Keratinocyte (primary cell): Measurements from ENCODE around the gene NOX3. TPM values are rescaled to one million over a fixed set of nuclear protein-coding genes. Genes with fewer than 3 reads are reported as not detected.

Experiments used
- DNase-seq: peaks from one replicate; pipeline ENCODE4 v3.0.0-alpha.2; 2011; ENCODE audit warnings: low read depth, missing footprints, low spot score
- FAIRE-seq: peaks from 2 replicates; lab custom pipeline; 2011; peaks lifted over from hg19 to GRCh38; lab: Jason Lieb, UNC
- H2AFZ ChIP-seq: 2 replicates; pipeline ENCODE4 v1.6.0; 2012; ENCODE audit warnings: low read length, control low read depth, inconsistent platforms; ENCODE audit not compliant: control insufficient read depth
- H3K27ac ChIP-seq: 2 replicates; pipeline ENCODE4 v1.5.1; 2011; ENCODE audit warnings: low read length; ENCODE audit not compliant: control insufficient read depth, insufficient read depth
- H3K27me3 ChIP-seq: 3 replicates; pipeline ENCODE4 v1.6.0; 2011; ENCODE audit warnings: low read length; ENCODE audit not compliant: control insufficient read depth, insufficient read depth; ENCODE audit errors: extremely low read depth
- H3K36me3 ChIP-seq, 2 experiments: 2 replicates in 1 of 2; 3 replicates in 1 of 2; pipeline ENCODE4 v1.5.1; 2011; ENCODE audit warnings: low read length in 2 of 2, mild to moderate bottlenecking in 1 of 2; ENCODE audit not compliant: control insufficient read depth in 2 of 2, insufficient read depth in 2 of 2; ENCODE audit errors: extremely low read depth in 1 of 2
- H3K4me1 ChIP-seq: 3 replicates; pipeline ENCODE4 v1.5.1; 2011; ENCODE audit warnings: low read length; ENCODE audit not compliant: control insufficient read depth, insufficient read depth; ENCODE audit errors: extremely low read depth
- H3K4me2 ChIP-seq: 3 replicates; pipeline ENCODE4 v1.6.0; 2011; ENCODE audit warnings: low read depth, low read length; ENCODE audit not compliant: control insufficient read depth, insufficient read depth; ENCODE audit errors: extremely low read depth
- H3K4me3 ChIP-seq, 3 experiments: fragments of 200-600 bp in 1 of 3; sonication (generic) in 1 of 3; 2 replicates in 2 of 3; 3 replicates in 1 of 3; pipeline ENCODE4 v1.5.1; 2011 to 2016; ENCODE audit warnings: low read length in 3 of 3, mild to moderate bottlenecking in 3 of 3, control low read depth in 2 of 3, inconsistent platforms in 1 of 3, low read depth in 1 of 3, mixed read lengths in 1 of 3, mixed run types in 1 of 3, moderate library complexity in 1 of 3; ENCODE audit not compliant: control insufficient read depth in 2 of 3, insufficient read depth in 2 of 3; ENCODE audit errors: extremely low read depth in 1 of 3
- H3K79me2 ChIP-seq: 2 replicates; pipeline ENCODE4 v1.6.0; 2012; ENCODE audit warnings: low read length; ENCODE audit not compliant: control insufficient read depth, insufficient read depth
- H3K9ac ChIP-seq: 3 replicates; pipeline ENCODE4 v1.6.0; 2011; ENCODE audit warnings: low read length; ENCODE audit not compliant: control insufficient read depth, insufficient read depth; ENCODE audit errors: extremely low read depth
- H3K9me1 ChIP-seq: 3 replicates; pipeline ENCODE4 v1.6.0; 2011; ENCODE audit warnings: low read length; ENCODE audit not compliant: control insufficient read depth, insufficient read depth; ENCODE audit errors: extremely low read depth
- H3K9me3 ChIP-seq: 2 replicates; pipeline ENCODE4 v1.5.1; 2012; ENCODE audit warnings: low read depth, low read length; ENCODE audit not compliant: control insufficient read depth
- H4K20me1 ChIP-seq: 3 replicates; pipeline ENCODE4 v1.6.0; 2011; ENCODE audit warnings: low read length; ENCODE audit not compliant: control insufficient read depth, insufficient read depth; ENCODE audit errors: extremely low read depth
- CTCF ChIP-seq, 3 experiments: IDR thresholded peaks in 1 of 3; conservative IDR thresholded peaks in 1 of 3; optimal IDR thresholded peaks in 1 of 3; 2 replicates in 2 of 3; 3 replicates in 1 of 3; pipeline versions ENCODE3 to v1.5.1; 2011; ENCODE audit warnings: low read length in 3 of 3, mild to moderate bottlenecking in 3 of 3, moderate library complexity in 2 of 3, control low read depth in 1 of 3, inconsistent platforms in 1 of 3; ENCODE audit not compliant: insufficient read depth in 2 of 3; ENCODE audit errors: extremely low read depth in 1 of 3
- EZH2 ChIP-seq: IDR thresholded peaks from one replicate; pipeline ENCODE4 v1.6.1; 2012; ENCODE audit warnings: inconsistent platforms, mild to moderate bottlenecking, low read length, moderate library complexity
- dilution Hi-C: fragments of 300-500 bp; cut with MboI; formaldehyde crosslinking; loops from one replicate; pipeline ENCODE4 v1.7.0; 2020; ENCODE audit warnings: low sequenced_read_pairs; ENCODE audit not compliant: extremely low pct_ligation_motif_present
- polyA plus RNA-seq, 5 experiments: library from polyadenylated mRNA; depleted of rRNA in 3 of 5; stranded (reverse) in 3 of 5; stranded (forward) in 1 of 5; unstranded in 1 of 5; fragments of >200 nt; gene quantifications; 1 replicate in 1 of 5; 2 replicates in 3 of 5; 3 replicates in 1 of 5; pipeline versions ENCODE4 v1.2.1 to v1.2.3, GENCODE V29; 2011 to 2012; ENCODE audit warnings: missing spikeins in 2 of 5, low read depth in 1 of 5, low replicate concordance in 1 of 5

NOX3 gene
- polyA plus RNA-seq, 1 donor (not counting 4 experiments of a cell fraction or from before 2014, with no cell fraction given): not detected

- TF ChIP-seq CTCF (optimal IDR thresholded peaks at IDR 0.05 in 1 of 3, IDR thresholded peaks at IDR 0.05 in 1 of 3, conservative IDR thresholded peaks at IDR 0.05 in 1 of 3; ENCODE audit: extremely low read depth in 1 of 3, insufficient read depth in 2 of 3, low read length in 3 of 3) (no peak), EZH2 (no peak)
- no peaks in the 10 kb centered on the region for H3K79me2 ChIP-seq
- no peaks in the 10 kb centered on the region for H4K20me1 ChIP-seq
- no peak overlapping the region for H3K4me2 ChIP-seq
- H3K4me1 ChIP-seq: no peaks in the 10 kb centered on the region
- DNase-seq (no peak), FAIRE-seq (no peak)
- no peaks in the 10 kb centered on the region for H3K9me3 ChIP-seq
- H3K4me3 ChIP-seq: no peak overlapping the region
- no peaks in the 10 kb centered on the region for H3K9me1 ChIP-seq
- H3K36me3 ChIP-seq: no peaks in the 10 kb centered on the region
- peaks cover 6% of the 10 kb centered on the region for H3K27me3 ChIP-seq
- no peak overlapping the region for H3K27ac ChIP-seq
- dilution Hi-C loops: no loop called here
- no peak overlapping the region for H2AFZ ChIP-seq
- no peak overlapping the region for H3K9ac ChIP-seq
These were observed 1.2 kb downstream of the NOX3 start for GRCh38 chr6:155454471-155454870.

GRCh38 chr6:155454008-155454407 lies 1.6 kb downstream of the NOX3 start:
- TF ChIP-seq CTCF (optimal IDR thresholded peaks at IDR 0.05 in 1 of 3, IDR thresholded peaks at IDR 0.05 in 1 of 3, conservative IDR thresholded peaks at IDR 0.05 in 1 of 3; ENCODE audit: extremely low read depth in 1 of 3, insufficient read depth in 2 of 3, low read length in 3 of 3): no peak
- TF ChIP-seq EZH2: no peak
- no peak for DNase-seq
- Histone ChIP-seq H3K27me3 (peaks cover 7% of the 10 kb centered on the region), H2AFZ (no peak overlapping the region), H3K36me3 (no peaks in the 10 kb centered on the region), H3K27ac (no peak overlapping the region), H3K4me2 (no peak overlapping the region), H3K9ac (no peak overlapping the region), H3K9me1 (no peaks in the 10 kb centered on the region), H3K9me3 (no peaks in the 10 kb centered on the region), H4K20me1 (no peaks in the 10 kb centered on the region), H3K4me1 (no peaks in the 10 kb centered on the region), H3K4me3 (no peak overlapping the region), H3K79me2 (no peaks in the 10 kb centered on the region)
- dilution Hi-C loops: no loop called here
- no peak for FAIRE-seq
